Mammary epithelial cell (primary cell): ENCODE results near the gene ABCD3.

Experiments
- CTCF ChIP-seq, 2 donors: IDR thresholded peaks in 1 of 2; conservative IDR thresholded peaks in 1 of 2; 2 replicates each; pipeline ENCODE4 v1.5.1; 2011 to 2012; ENCODE audit warnings: inconsistent platforms in 2 of 2, low read length in 2 of 2, mild to moderate bottlenecking in 2 of 2, control low read depth in 1 of 2, low read depth in 1 of 2; ENCODE audit not compliant: insufficient read depth in 1 of 2; ENCODE audit errors: extremely low read depth in 1 of 2
- EZH2 ChIP-seq: IDR thresholded peaks from 2 replicates; pipeline ENCODE4 v1.6.1; 2012; ENCODE audit warnings: low read length, inconsistent platforms, borderline replicate concordance

- peak; percentile 83 to 90 for TF ChIP-seq CTCF (conservative IDR thresholded peaks at IDR 0.05 in 1 of 2, IDR thresholded peaks at IDR 0.05 in 1 of 2; ENCODE audit: extremely low read depth in 1 of 2, insufficient read depth in 1 of 2, low read depth in 1 of 2, low read length in 2 of 2)
- no peak for TF ChIP-seq EZH2
These were observed 63.3 kb downstream of the ABCD3 start for GRCh38 chr1:94481473-94481933.
